HepG2 (cell line): ENCODE results near the gene KLHL5. TPM values are rescaled to one million over a fixed set of nuclear protein-coding genes. Genes with fewer than 3 reads are reported as not detected.

Source experiments
- EZH2 ChIP-seq: conservative IDR thresholded peaks from 2 replicates; pipeline ENCODE4 v1.6.1; 2012; ENCODE audit warnings: mild to moderate bottlenecking, low read depth, low read length, moderate library complexity
- HNF4A ChIP-seq: sonication (generic); formaldehyde crosslinking; IDR thresholded peaks from 2 replicates; pipeline ENCODE4 v1.4.0; 2020; ENCODE audit warnings: missing genetic modification reagents
- JUNB ChIP-seq: sonication (generic); formaldehyde crosslinking; IDR thresholded peaks from 2 replicates; pipeline ENCODE4 v1.8.0; 2022; ENCODE audit warnings: missing genetic modification reagents, mild to moderate bottlenecking, borderline replicate concordance
- ZNF564 ChIP-seq: sonication (generic); formaldehyde crosslinking; IDR thresholded peaks from 2 replicates; pipeline ENCODE4 v1.8.1; 2023; ENCODE audit warnings: mild to moderate bottlenecking, missing genetic modification reagents
- ZSCAN21 ChIP-seq: sonication (generic); formaldehyde crosslinking; IDR thresholded peaks from 2 replicates; pipeline ENCODE4 v1.8.0; 2022; ENCODE audit warnings: mild to moderate bottlenecking, missing genetic modification reagents, moderate library complexity, borderline replicate concordance
- polyA plus RNA-seq, 8 experiments: library from polyadenylated mRNA; depleted of rRNA in 3 of 8; stranded (reverse) in 7 of 8; unstranded in 1 of 8; fragments of >200 nt; fragmentation: Illumina TruSeq in 4 of 8; extraction: Trizol in 4 of 8; gene quantifications; 2 replicates each; pipeline versions ENCODE4 v1.2.1 to v1.2.3, GENCODE V29; 2011 to 2016; ENCODE audit warnings: low read depth in 4 of 8, missing spikeins in 1 of 8, mixed read lengths in 1 of 8; ENCODE audit not compliant: insufficient read depth in 1 of 8
- total RNA-seq, 5 experiments: library from RNA; depleted of rRNA; stranded (reverse); fragments of >200 nt; fragmentation: Illumina TruSeq; extraction: Trizol; gene quantifications; 2 replicates each; pipeline ENCODE4 v1.2.3, GENCODE V29; 2016; ENCODE audit warnings: low read depth in 1 of 5
- TF ChIP-seq, protein P1 (sequence below): IDR thresholded peaks from 2 replicates; pipeline ENCODE4 v1.6.1; 2012; ENCODE audit warnings: low read length, improper control_type of control experiment
- TF ChIP-seq, protein P2 (sequence below): sonication (generic); formaldehyde crosslinking; IDR thresholded peaks from 2 replicates; pipeline ENCODE4 v1.4.0; 2020; ENCODE audit warnings: missing genetic modification reagents

KLHL5 gene
- total and polyA plus RNA-seq, 2 of the 13 experiments (the other 11 are each of a cell fraction or from before 2014, with no cell fraction given) = 36.2 to 38.7 TPM

DNA sequence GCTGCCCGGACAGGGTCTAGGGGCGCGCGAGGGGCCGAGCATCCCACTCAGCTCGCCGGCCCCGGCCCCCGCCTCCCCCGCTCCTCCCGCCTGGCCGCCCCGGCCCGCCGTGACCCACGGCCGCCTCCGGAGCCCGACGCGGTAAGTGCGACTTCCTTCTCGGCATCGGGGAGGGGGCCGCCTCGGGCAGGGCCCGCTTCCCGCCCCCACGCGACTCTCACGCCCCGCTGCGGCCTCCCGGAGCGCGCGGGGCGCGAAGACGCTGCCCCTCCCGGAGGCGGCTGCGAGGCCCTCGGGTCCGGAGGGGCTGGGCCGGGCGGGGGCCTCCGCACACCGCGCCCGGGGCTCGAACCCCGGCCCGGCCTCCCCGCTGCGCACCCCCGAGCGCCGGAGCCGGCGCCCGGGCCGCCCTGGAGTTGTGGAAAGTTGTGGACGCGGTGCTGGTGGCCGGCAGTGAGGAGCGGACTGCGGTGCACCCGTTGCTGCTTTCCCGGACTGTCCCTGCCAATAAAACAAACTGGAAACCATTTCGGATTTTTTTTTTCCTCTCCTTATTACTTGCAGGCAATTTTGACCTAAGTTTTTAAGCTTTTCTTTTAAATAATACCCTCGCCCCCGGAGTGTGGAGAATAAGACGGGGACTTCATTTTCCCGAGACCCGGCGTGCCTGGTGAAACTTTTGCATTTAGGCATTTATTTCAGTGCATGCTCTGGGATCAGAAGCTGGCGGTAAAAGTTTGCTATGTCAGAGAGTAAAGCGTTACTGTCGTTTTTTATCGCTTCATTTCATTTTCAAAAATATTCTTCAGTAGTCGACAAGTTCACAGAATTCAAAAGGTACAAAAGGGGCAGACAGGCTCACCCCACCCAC, 16.8 kb upstream of the KLHL5 start (continued):
- TF ChIP-seq, protein P1, sequence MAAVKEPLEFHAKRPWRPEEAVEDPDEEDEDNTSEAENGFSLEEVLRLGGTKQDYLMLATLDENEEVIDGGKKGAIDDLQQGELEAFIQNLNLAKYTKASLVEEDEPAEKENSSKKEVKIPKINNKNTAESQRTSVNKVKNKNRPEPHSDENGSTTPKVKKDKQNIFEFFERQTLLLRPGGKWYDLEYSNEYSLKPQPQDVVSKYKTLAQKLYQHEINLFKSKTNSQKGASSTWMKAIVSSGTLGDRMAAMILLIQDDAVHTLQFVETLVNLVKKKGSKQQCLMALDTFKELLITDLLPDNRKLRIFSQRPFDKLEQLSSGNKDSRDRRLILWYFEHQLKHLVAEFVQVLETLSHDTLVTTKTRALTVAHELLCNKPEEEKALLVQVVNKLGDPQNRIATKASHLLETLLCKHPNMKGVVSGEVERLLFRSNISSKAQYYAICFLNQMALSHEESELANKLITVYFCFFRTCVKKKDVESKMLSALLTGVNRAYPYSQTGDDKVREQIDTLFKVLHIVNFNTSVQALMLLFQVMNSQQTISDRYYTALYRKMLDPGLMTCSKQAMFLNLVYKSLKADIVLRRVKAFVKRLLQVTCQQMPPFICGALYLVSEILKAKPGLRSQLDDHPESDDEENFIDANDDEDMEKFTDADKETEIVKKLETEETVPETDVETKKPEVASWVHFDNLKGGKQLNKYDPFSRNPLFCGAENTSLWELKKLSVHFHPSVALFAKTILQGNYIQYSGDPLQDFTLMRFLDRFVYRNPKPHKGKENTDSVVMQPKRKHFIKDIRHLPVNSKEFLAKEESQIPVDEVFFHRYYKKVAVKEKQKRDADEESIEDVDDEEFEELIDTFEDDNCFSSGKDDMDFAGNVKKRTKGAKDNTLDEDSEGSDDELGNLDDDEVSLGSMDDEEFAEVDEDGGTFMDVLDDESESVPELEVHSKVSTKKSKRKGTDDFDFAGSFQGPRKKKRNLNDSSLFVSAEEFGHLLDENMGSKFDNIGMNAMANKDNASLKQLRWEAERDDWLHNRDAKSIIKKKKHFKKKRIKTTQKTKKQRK = no peak
- peak; percentile 61; the same call in 1 of the 2 replicates for TF ChIP-seq ZSCAN21 (CRISPR knock-in tag)
- no peak for TF ChIP-seq HNF4A (CRISPR knock-in tag)
- TF ChIP-seq ZNF564 (CRISPR knock-in tag) = no peak; the same call in 1 of the 2 replicates
- no peak for TF ChIP-seq EZH2
- no peak for TF ChIP-seq JUNB (CRISPR knock-in tag)
- TF ChIP-seq, protein P2, sequence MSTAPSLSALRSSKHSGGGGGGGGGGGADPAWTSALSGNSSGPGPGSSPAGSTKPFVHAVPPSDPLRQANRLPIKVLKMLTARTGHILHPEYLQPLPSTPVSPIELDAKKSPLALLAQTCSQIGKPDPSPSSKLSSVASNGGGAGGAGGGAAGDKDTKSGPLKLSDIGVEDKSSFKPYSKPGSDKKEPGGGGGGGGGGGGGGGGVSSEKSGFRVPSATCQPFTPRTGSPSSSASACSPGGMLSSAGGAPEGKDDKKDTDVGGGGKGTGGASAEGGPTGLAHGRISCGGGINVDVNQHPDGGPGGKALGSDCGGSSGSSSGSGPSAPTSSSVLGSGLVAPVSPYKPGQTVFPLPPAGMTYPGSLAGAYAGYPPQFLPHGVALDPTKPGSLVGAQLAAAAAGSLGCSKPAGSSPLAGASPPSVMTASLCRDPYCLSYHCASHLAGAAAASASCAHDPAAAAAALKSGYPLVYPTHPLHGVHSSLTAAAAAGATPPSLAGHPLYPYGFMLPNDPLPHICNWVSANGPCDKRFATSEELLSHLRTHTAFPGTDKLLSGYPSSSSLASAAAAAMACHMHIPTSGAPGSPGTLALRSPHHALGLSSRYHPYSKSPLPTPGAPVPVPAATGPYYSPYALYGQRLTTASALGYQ (CRISPR knock-in tag) = no peak
